Renal pelvis (tissue), 3 donors: ENCODE data around the gene SLC27A4. TPM values are rescaled to one million over a fixed set of nuclear protein-coding genes. Genes with fewer than 3 reads are reported as not detected.

Experiments
- polyA plus RNA-seq, 3 donors: library from polyadenylated mRNA; unstranded; fragments of 120-200 nt; gene quantifications; one replicate each; pipeline ENCODE4 v1.2.1, GENCODE V29; 2013; ENCODE audit not compliant: insufficient read length in 3 of 3

SLC27A4 gene
- polyA plus RNA-seq, 3 donors, result 19.6 to 24.6 (median 22.7) TPM

Other genes starting within 250 kb of the SLC27A4 start
- 10 to 100 TPM; 52.4 to 57.9 (median 55.7) TPM for gene PTGES2, start 212.8 kb upstream of the SLC27A4 start, polyA plus RNA-seq
- 1 to 10 TPM in 1 of 3 donors, under 1 TPM in 2; 0.49 to 1.2 (median 0.78) TPM for gene LCN2, start 191.1 kb upstream of the SLC27A4 start, polyA plus RNA-seq
- 10 to 100 TPM; 51.7 to 63.7 (median 61.9) TPM for gene BBLN, start 180.3 kb upstream of the SLC27A4 start, polyA plus RNA-seq
- 100 to 1,000 TPM; 125 to 146 (median 145) TPM for gene CIZ1, start 149.0 kb upstream of the SLC27A4 start, polyA plus RNA-seq
- 100 to 1,000 TPM in 2 of 3 donors, 10 to 100 TPM in 1; 91.2 to 305 (median 248) TPM for gene DNM1, start 137.1 kb upstream of the SLC27A4 start, polyA plus RNA-seq
- gene GOLGA2, start 64.5 kb upstream of the SLC27A4 start, polyA plus RNA-seq, result 100 to 1,000 TPM in 1 of 3 donors, 10 to 100 TPM in 2; 70.2 to 106 (median 93.1) TPM
- 10 to 100 TPM; 31.5 to 35.0 (median 32.5) TPM for gene SWI5, start 64.3 kb upstream of the SLC27A4 start, polyA plus RNA-seq
- gene TRUB2, start 18.1 kb upstream of the SLC27A4 start, polyA plus RNA-seq, result 10 to 100 TPM; 40.8 to 48.4 (median 47.1) TPM
- gene COQ4, start 17.7 kb upstream of the SLC27A4 start, polyA plus RNA-seq, result 10 to 100 TPM; 64.1 to 97.0 (median 95.3) TPM
- 10 to 100 TPM; 60.5 to 70.8 (median 64.7) TPM for gene URM1, start 30.8 kb downstream of the SLC27A4 start, polyA plus RNA-seq
- gene CERCAM, start 80.3 kb downstream of the SLC27A4 start, polyA plus RNA-seq, result 10 to 100 TPM; 42.9 to 50.7 (median 48.0) TPM
- gene ODF2, start 115.5 kb downstream of the SLC27A4 start, polyA plus RNA-seq, result 10 to 100 TPM; 50.4 to 55.1 (median 50.7) TPM
- gene GLE1, start 164.2 kb downstream of the SLC27A4 start, polyA plus RNA-seq, result 10 to 100 TPM; 29.5 to 33.4 (median 32.1) TPM
- gene SPTAN1, start 212.1 kb downstream of the SLC27A4 start, polyA plus RNA-seq, result 100 to 1,000 TPM; 362 to 483 (median 423) TPM